HG02852 (cell line): ENCODE results near the gene IKZF2.

Experiments
- ATAC-seq: cut with Tn5 transposase; IDR thresholded peaks from one replicate; pipeline ENCODE4 v1.9.1; 2021; ENCODE audit warnings: mild to moderate bottlenecking, moderate library complexity; ENCODE audit not compliant: unreplicated experiment

The IKZF2 gene

DNA sequence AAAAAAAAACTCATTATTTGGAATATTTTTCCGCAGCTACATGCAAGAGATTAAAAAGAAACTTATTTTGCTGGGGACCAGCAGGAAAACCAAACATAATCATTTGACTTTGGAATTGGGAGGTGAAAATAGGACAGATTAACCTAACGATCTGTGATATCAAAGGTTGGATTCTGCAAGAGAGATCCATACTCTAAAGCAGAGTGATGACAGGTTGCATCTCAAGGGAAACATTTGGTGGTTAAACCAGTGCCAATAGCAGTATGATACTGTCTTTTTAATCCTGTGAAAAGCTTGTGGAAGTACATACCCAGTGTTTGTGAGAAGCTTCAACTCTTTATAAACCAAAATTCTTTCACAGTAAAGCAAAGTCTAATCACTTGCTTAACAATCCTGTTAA is 5.3 kb upstream of the IKZF2 start:
- ATAC-seq, result no peak

- no peak for ATAC-seq
Measured at GRCh38 chr2:213152888-213153287, 1.5 kb upstream of the IKZF2 start.

DNA sequence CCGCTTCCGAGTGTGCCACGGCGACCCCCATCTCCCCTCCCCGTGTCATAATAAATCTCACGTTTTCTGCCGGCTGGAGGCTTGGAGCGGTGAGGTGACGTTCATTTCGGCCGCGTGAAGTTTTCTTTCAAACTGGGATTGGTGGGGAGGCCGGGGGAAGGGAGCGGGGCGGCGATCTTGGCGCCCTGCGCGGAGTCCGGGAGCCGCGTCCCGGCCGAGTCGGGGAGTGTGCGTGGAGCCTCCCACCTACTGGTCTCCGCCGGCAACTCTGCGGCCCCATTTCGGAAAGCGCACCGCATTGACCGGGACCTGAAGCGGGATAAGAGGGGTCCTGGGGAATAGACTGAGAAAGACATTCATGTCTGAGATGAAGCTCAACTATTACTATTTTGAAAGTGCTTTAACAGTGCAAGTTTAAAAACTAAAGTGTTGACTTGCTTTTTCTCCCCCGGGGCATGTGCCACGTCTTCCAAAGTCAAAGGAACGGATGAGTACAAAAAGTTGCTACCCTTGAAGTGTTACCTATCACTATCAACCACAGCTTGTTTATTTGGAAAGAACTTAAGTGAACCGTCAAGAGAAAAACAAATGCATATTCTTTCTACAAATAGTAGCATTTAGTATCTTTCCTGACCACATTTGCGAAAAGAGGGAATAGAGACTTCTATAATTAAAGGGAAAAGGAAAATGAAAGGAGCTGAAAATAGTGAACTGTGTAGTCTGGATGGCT is 818 bp upstream of the IKZF2 start:
- peak; percentile 31 for ATAC-seq

- ATAC-seq, result no peak
Measured at GRCh38 chr2:213150315-213151097, 906 bp downstream of the IKZF2 start.

GRCh38 chr2:213149949-213150314 is 1.5 kb downstream of the IKZF2 start:
- no peak for ATAC-seq

DNA sequence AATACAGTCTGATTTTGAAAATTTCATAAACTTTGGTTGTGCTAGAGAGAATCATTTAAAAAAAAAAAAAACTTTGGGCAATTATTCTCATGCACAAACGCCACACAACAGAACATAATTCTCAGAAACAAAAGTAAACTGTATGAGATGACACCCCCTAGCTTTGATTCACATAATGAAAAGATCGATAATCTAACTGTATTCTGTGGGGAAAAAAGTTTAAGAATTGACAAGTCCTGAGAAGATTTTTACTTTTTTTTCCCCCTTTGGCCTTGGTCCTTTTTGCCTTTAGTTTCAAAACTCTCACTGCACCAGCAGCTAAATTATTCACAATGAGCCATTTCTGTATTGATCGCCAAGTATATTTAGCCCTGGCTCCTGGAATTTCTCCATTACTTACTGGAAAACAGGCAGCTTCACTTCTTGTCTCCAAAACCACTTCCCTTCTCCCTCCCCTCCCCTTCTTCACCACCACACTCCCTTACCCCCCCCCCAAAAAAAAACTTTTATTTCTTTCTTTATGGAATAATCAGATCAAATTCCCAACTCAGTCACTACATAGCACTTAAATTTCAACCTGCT is 2.0 kb downstream of the IKZF2 start:
- ATAC-seq, result no peak

DNA sequence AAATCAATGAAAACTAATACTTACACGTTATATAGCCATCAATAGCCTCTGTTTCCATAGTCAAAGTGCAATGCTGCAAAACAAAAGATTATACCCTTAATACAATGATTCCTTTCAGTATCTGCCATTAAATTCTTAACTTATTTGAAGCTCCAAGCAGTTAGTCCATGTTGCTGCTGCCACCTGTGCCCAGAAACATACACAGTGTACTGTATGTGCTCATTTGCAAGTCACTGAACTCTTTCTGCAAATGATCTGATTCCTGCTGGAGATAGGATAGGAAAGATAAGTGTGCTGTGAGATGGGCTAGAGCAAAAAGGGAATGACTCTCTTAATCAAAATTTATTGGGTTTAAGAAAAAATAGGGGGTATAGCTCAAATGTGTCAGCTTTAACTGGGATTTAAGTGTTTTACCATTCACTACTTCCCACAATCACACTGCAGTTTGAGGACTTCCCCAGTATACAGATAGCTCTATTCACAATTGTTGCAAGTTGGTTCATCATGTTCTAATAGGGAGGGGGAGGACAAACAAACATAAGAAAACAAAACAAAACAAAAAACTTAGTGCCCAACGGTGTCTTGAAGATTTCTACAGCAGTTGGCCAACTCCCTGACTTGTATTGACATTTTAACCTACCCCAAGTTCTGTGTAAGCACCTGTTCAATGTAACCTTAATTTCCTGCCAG is 2.7 kb downstream of the IKZF2 start:
- ATAC-seq, result no peak

DNA sequence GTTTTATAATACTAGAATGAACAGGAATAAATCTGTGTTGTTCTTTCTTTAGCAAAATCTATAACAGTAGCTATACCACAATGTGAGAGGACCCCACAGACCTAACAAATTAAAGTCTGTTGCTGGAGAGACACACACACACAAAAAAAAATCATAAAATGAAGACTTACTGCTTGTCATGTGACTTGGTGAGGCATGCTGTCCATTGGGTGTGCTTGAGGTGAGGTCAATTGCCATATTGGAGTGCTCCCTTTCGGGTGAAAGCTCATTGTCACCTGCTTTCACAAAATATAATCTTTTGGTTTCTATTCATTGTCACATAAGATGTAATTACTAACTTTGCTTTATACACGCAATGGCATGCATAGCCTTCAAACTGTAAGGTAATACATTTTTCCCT is 3.9 kb downstream of the IKZF2 start:
- ATAC-seq, result no peak

DNA sequence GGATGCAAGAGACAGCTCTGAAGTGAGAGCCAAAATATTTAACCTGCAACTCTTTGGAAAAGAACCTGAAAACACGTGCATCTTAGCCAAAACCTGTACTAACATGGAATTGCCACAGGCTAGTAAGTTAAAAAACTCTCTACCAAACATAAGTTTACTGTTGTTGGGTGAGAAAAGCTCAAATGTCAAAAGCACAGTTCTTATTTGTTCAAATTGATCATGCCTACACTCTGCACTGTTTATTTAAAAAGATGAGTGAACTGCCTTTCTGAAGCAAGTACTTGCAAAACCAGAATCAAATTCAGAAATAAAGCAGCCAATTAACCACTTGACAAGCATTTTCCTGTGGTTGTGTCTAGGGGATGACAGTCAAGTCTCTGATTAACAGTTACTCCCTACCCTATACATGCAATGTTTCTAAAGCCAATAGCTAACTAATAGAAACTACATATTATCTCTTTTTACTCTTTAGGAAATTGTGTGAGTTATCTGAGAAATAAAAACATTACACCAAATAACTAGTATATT is 5.6 kb downstream of the IKZF2 start:
- ATAC-seq, result no peak

GRCh38 chr2:213137064-213137463 is 14.3 kb downstream of the IKZF2 start:
- ATAC-seq, result no peak

DNA sequence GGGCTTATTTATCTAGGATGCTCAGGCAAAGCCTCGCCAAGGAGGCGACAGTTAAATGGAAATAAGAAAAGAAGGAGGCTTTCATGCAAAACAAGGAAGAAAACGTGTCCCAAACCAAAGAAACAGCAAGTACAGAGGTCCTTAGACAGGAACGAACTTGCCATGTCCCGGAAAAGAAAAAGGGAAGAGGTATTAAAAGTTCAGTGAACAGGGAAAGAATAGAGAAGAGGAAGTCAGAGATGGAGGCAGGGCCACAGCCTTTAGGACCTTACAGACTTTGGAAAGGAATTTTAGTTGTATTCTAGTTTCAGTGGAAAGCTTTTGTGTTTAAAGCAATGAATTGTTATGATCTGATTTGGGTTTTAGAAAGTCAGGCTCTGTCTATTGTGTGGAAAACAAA is 22.1 kb downstream of the IKZF2 start:
- no peak for ATAC-seq

DNA sequence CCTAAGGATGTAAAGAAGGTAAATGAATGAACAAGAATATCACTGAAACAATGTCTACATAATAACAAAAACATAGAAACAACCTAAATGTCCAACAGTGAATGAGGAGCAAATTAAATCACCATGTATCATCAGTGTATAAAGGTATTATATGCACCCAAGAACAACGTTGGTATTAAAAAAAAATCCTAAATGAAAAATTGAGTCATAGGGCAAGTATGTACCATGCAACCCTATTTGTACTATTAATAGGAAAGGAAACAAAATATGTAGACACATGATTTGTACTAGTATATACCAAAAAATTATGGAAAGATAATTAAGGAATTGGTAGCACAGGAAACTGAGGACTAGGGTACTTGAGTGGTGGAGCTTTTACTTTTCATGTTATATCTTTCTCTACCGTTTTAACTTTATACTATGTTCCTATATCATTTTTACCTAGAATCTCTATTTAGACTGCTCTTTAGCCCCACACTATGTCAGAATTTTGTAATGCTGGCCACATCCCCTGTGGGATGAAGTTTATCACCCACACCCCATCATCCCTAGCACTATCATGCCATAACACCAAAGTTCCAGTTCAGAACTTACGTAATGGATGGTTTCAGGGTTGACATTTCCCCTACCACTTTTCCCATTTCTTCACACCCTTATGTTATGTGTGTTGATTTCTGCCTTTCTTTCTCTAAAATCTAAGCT is 25.6 kb downstream of the IKZF2 start:
- no peak for ATAC-seq

DNA sequence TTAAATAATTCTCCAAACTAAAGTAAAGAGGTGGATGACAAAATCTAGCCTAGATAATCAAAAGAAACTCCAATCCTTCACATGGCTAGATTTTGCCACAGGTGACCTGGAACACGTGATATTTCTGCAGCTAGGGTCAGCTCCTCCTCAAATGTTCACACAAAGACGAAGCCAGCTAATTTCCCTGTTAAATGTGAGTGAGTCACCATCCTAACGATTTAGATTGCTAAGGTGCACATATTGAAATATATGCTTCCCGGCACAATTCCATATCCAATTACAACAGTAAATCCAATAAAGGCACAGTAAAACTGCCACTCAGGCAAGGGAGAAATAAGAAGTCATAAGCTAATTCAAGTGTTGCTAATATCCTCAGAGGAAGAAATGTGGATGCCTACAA is 28.7 kb downstream of the IKZF2 start:
- ATAC-seq, result no peak

- no peak for ATAC-seq
Measured at GRCh38 chr2:213121690-213122089, 29.7 kb downstream of the IKZF2 start.

- peak; percentile 79 for ATAC-seq
Measured at GRCh38 chr2:213119061-213119809, 32.2 kb downstream of the IKZF2 start.

- ATAC-seq, result no peak
Measured at GRCh38 chr2:213108308-213108707, 43.1 kb downstream of the IKZF2 start.

DNA sequence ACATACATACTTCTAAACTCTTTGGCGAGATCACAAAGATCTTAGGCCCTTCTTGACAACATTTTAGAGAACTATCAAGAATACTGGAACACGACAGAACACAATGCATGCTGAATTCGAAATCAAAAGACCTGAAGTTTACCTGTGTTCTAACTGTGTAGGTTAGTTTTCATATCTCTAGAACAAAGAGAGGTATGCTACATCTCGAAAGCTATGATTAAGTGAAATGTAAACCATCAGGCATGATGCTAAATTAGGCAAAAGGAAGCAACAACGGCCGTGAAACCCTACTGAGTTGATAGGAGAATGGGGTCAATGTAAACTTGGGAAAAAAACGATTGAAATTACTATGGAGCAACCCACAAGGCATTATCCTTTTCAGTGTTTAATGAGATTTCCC is 43.7 kb downstream of the IKZF2 start:
- no peak for ATAC-seq

- no peak for ATAC-seq
Measured at GRCh38 chr2:213105212-213105611, 46.2 kb downstream of the IKZF2 start.

DNA sequence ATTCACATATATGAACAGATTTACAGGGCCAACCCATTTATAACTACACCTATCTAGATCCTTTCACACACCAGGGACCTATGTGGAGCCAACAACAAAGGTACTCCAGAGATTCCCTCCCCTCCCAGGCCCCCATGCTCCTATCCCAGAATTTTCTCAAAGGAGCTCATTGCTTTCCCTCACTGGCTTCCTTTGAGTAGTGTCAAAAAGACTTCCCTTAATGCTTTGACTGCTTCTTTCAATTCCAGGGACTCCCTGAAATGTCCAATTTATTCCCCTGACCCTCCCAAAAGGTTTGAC is 46.6 kb downstream of the IKZF2 start:
- no peak for ATAC-seq
